Measurements from ENCODE around the gene WDR64. TPM values are rescaled to one million over a fixed set of nuclear protein-coding genes. Genes with fewer than 3 reads are reported as not detected.

The WDR64 gene
- total and polyA plus RNA-seq, 2 of the 13 experiments (the other 11 are each of a cell fraction or from before 2014, with no cell fraction given): not detected

- TF ChIP-seq ARID5B (CRISPR knock-in tag; IDR thresholded peaks at IDR 0.05) (peak; percentile 21; the same call in 1 of the 2 replicates), ZNF678 (CRISPR knock-in tag; IDR thresholded peaks at IDR 0.05) (no peak), SKI (IDR thresholded peaks at IDR 0.05; ENCODE audit: partially characterized antibody) (peak; percentile 79), FOXA1 (IDR thresholded peaks at IDR 0.05) (no peak), FOXA1 (CRISPR knock-in tag; IDR thresholded peaks at IDR 0.05) (peak; percentile 51), SNRNP70 (IDR thresholded peaks at IDR 0.05; ENCODE audit: low read depth, low read length) (no peak), MED1 (CRISPR knock-in tag; IDR thresholded peaks at IDR 0.05) (0 out of 2 replicates have a peak, but pooled peaks have one; percentile 24), SKIL (CRISPR knock-in tag; IDR thresholded peaks at IDR 0.05; ENCODE audit: borderline replicate concordance) (peak; percentile 62; the same call in 1 of the 2 replicates), FOXP1 (IDR thresholded peaks at IDR 0.05) (no peak), FOXP1 (CRISPR knock-in tag; IDR thresholded peaks at IDR 0.05) (peak; percentile 33; the same call in 1 of the 2 replicates), ZNF142 (CRISPR knock-in tag; IDR thresholded peaks at IDR 0.05) (no peak), ETS1 (CRISPR knock-in tag; IDR thresholded peaks at IDR 0.05) (no peak), ZSCAN25 (CRISPR knock-in tag; IDR thresholded peaks at IDR 0.05) (peak; percentile 59; the same call in 1 of the 2 replicates), ELF3 (CRISPR knock-in tag; IDR thresholded peaks at IDR 0.05) (no peak), SETDB1 (CRISPR knock-in tag; IDR thresholded peaks at IDR 0.05; ENCODE audit: borderline replicate concordance) (0 out of 2 replicates have a peak, but pooled peaks have one; percentile 74), TBX3 (IDR thresholded peaks at IDR 0.05; ENCODE audit: borderline replicate concordance) (peak; percentile 36; the same call in 1 of the 2 replicates), TBX2 (CRISPR knock-in tag; IDR thresholded peaks at IDR 0.05; ENCODE audit: borderline replicate concordance) (peak; percentile 40; the same call in 1 of the 2 replicates)
Measured at GRCh38 chr1:241672301-241672700, 20.2 kb downstream of the WDR64 start (continued).
